ENCODE measurements around the gene KIF6.

KIF6 gene

GRCh38 chr6:39341352-39341751, 383.9 kb downstream of the KIF6 start:
- in situ Hi-C loops (cut with MboI; ENCODE audit: low pct_unique_long_range_greater_than_20kb, low sequenced_read_pairs, unreplicated experiment): no loop called here
- no peak for TF ChIP-seq CTCF (IDR thresholded peaks at IDR 0.05; ENCODE audit: extremely low read depth, insufficient read depth, missing control alignments)
- no peak for DNase-seq (ENCODE audit: low spot score)

GRCh38 chr6:39339868-39340550, 385.2 kb downstream of the KIF6 start:
- DNase-seq (ENCODE audit: low spot score): no peak
- no peak for TF ChIP-seq CTCF (IDR thresholded peaks at IDR 0.05; ENCODE audit: extremely low read depth, insufficient read depth, missing control alignments)
- in situ Hi-C loops (cut with MboI; ENCODE audit: low pct_unique_long_range_greater_than_20kb, low sequenced_read_pairs, unreplicated experiment): no loop called here

GRCh38 chr6:39339096-39339867, 385.9 kb downstream of the KIF6 start:
- no peak for TF ChIP-seq CTCF (IDR thresholded peaks at IDR 0.05; ENCODE audit: extremely low read depth, insufficient read depth, missing control alignments)
- no peak for DNase-seq (ENCODE audit: low spot score)
- in situ Hi-C loops (cut with MboI; ENCODE audit: low pct_unique_long_range_greater_than_20kb, low sequenced_read_pairs, unreplicated experiment): no loop called here

GRCh38 chr6:39338397-39338796, 386.8 kb downstream of the KIF6 start:
- in situ Hi-C loops (cut with MboI; ENCODE audit: low pct_unique_long_range_greater_than_20kb, low sequenced_read_pairs, unreplicated experiment): no loop called here
- no peak for DNase-seq (ENCODE audit: low spot score)
- TF ChIP-seq CTCF (IDR thresholded peaks at IDR 0.05; ENCODE audit: extremely low read depth, insufficient read depth, missing control alignments): no peak

GRCh38 chr6:39335780-39336545, 389.2 kb downstream of the KIF6 start:
- no peak for DNase-seq (ENCODE audit: low spot score)
- in situ Hi-C loops (cut with MboI; ENCODE audit: low pct_unique_long_range_greater_than_20kb, low sequenced_read_pairs, unreplicated experiment): no loop called here
- no peak for TF ChIP-seq CTCF (IDR thresholded peaks at IDR 0.05; ENCODE audit: extremely low read depth, insufficient read depth, missing control alignments)

- in situ Hi-C loops (cut with MboI; ENCODE audit: low pct_unique_long_range_greater_than_20kb, low sequenced_read_pairs, unreplicated experiment): no loop called here
- TF ChIP-seq CTCF (IDR thresholded peaks at IDR 0.05; ENCODE audit: extremely low read depth, insufficient read depth, missing control alignments): no peak
- no peak for DNase-seq (ENCODE audit: low spot score)
These were observed 391.4 kb downstream of the KIF6 start for GRCh38 chr6:39333644-39334438.
